GM19324 (cell line): ENCODE data around the gene PDE11A.
A peak's percentile ranks its signal among the peaks of the same experiment; 100 is the strongest.

Experiments
- ATAC-seq: cut with Tn5 transposase; IDR thresholded peaks from one replicate; pipeline ENCODE4 v1.9.1; 2021; ENCODE audit warnings: mild to moderate bottlenecking, moderate library complexity; ENCODE audit not compliant: unreplicated experiment, low FRiP score

Gene PDE11A

DNA sequence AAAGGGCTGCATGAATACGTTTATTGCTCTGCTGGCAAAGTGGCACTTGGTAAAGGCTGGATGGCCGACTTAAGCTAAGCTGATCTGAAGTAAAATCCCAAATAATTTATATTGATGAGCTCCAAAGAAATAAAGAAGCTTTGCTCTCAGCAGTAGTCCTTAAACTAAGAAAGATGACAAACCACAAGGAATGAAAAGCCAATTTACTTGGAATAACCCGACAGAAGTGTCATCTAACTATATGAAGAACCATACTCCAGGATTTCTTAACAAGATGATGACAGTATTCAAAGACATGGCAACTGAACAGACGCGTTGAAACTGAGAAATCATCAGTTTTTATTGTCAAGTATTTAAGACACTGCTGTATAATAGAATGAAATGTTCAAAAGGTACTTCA, 294.1 kb downstream of the PDE11A start:
- ATAC-seq, result no peak

- no peak for ATAC-seq
Observed at GRCh38 chr2:177772529-177772928, 300.0 kb downstream of the PDE11A start.

- no peak for ATAC-seq
Observed at GRCh38 chr2:177771191-177771590, 301.4 kb downstream of the PDE11A start.

DNA sequence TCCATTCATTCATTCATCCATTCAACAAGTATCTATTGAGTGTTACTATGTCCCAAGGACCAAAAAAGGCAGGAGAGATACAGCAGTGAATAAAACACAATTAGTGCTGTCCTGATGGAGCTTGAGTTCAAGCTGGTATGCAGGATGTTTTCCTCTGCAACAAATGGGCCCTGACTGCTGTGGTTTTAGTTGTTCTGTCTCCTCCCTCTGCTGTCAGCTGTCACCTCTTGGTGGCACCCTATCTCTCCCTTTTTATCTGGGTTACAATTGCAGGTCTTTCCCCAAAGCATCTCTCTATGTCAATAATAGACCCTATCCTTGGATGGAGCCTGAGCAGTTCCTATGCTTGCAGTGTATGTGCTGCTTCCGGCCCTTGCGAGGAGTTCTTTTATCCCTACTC, 304.8 kb downstream of the PDE11A start:
- ATAC-seq, result no peak

- ATAC-seq, result no peak
Observed at GRCh38 chr2:177765698-177766097, 306.9 kb downstream of the PDE11A start.

DNA sequence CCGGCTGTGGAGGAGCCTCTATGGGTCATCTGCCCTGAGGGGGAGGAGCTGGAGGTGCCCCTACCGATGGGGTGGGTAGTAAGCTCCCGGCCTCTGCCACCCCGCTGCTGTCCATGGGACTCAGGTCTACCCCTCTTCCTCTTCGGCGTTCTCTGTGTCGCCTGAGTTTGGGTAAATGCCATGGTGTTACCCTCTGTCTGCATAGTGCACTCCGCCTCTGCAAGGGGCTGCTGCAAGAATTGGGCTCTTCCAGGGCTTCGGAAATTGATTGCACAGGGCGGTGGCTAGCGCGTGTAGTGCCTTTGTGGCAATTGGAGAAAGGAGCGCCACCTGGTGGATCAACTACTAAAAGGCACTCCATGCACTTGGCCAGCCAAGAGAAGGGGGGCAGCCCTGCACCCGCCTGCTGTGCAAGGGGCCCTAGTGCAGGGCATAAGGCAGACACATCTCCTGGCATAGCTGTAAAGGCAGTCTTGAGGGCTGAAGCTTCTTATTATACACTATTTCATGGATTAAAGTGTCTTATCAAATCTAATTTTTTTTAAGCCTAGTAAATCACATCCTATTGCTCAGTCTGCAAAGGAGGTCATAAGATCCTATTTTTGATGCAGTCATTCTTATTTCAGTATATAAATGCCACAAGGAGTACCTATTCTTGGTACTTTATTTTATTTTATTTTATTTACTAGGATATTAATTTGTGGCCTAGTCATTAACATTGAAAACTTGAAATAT, 308.9 kb downstream of the PDE11A start:
- peak; percentile 96 for ATAC-seq

- no peak for ATAC-seq
Observed at GRCh38 chr2:177759443-177759842, 313.1 kb downstream of the PDE11A start.

GRCh38 chr2:177758591-177759371, 313.8 kb downstream of the PDE11A start:
- no peak for ATAC-seq

GRCh38 chr2:177756336-177756735, 316.2 kb downstream of the PDE11A start:
- no peak for ATAC-seq

DNA sequence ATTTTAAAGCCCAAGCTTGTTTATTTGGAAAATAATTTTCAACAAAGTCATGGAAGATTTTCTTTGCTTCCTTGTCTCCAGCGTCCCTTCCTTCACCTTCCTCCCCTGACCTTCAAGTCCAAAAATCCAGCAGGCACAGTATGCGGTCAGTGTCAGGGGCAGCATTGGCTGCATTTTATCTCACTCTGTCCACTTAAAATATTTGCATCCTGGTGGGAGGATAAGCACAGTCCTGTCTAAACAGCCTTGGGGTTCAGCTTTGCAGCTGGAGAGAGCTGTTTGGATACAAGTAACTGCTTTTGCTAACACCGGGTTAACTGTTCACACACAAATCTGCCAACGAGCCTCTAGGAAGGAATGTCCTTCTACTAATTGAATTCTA, 318.1 kb downstream of the PDE11A start:
- no peak for ATAC-seq

GRCh38 chr2:177753682-177754491, 318.7 kb downstream of the PDE11A start:
- ATAC-seq, result no peak

DNA sequence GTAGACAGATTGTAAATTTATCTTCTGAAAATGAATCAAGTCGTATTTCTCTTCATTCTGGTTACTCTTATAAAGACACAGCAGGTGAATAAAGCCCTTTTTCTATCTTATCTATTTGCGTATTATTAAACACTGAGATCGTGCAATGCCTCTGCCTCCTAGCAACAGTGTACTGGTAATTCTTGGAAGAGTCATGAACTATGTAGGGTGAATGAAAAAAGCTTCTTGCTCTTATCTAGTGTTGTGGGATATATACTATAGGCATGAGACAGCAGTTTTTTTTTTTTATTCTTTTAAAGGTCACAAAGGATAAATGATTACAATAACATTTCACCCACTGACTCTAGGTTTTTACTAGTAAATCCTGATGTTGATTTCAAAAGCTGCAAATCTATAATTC, 324.2 kb downstream of the PDE11A start:
- no peak for ATAC-seq

DNA sequence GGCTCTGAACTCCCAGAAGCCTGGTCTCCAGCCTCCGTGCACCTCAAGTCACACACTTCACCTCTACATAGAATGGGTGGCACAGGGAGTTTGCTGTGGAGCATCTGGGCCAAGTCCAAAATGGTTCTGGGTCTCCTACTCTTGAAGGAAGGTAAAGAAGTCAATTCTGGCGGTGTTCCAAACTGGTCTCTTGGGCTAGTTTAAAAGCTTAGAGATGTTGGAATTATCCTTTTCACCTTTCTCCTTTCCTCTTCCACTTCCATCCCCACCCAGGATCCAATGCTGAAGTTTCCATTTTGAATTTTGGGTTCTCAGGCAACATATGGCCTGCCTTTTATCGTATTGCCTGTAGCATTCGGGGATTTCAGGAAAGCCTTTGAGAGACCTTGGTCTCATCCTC, 325.2 kb downstream of the PDE11A start:
- ATAC-seq, result no peak

DNA sequence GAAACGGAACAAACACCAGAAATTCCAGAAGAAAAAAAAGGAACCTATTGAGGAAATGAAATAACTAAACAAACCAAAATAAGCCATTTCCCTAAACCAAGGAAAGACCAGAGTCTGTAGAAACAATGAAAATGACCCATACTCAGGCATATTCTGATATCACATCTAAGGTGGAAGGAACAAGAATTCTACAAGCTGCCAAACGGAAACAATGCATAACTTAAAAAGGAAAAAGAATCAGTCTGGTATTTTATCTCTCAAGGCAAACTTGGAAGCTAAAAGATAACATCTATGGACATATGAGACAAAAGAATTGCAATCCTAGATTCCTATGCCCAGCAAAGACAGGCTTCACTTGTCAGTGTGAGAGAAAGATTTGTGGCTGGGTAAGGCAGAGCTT, 326.2 kb downstream of the PDE11A start:
- no peak for ATAC-seq

DNA sequence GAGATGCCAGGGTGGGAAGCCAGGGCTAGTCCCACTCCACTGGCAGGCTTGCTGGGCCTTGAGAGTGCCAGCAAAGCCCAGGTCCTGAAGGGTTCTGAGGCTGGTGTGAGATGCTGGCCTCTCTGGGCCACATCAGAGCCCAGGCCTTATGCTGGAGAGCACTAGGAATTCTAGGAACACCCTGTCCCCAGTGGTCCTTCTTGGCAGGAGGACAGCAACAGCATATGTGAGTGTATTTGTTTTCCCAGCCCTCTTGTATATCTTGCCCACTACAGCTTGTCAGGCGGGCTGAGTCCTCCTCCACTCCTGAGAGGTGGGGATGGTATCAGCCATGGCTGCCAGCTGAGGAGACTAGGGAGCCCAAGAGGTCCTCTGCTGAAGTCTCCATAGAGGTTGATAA, 327.0 kb downstream of the PDE11A start:
- no peak for ATAC-seq

DNA sequence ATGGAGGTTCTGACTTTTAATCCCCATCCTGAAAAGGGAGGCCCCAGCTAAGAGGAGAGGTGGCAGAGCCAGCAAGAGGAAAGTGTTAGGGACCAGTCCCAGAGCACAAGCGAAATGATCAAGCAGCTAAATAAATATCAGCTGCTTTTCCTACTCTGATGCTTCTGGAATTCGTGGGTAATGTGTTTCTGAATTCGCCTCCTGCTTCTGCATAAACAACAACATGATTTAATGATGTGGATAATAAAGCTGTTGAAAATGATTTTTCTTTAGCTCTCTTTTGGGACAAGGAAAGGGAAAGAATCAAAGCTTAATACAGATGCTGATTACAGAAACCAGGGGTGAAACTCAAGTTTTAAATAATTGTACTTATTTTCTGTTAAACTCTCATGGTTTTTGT, 329.7 kb downstream of the PDE11A start:
- no peak for ATAC-seq

- ATAC-seq, result no peak
Observed at GRCh38 chr2:177741866-177742265, 330.7 kb downstream of the PDE11A start.

GRCh38 chr2:177740700-177741099, 331.9 kb downstream of the PDE11A start:
- ATAC-seq, result no peak

GRCh38 chr2:177738461-177739235, 333.9 kb downstream of the PDE11A start:
- no peak for ATAC-seq

DNA sequence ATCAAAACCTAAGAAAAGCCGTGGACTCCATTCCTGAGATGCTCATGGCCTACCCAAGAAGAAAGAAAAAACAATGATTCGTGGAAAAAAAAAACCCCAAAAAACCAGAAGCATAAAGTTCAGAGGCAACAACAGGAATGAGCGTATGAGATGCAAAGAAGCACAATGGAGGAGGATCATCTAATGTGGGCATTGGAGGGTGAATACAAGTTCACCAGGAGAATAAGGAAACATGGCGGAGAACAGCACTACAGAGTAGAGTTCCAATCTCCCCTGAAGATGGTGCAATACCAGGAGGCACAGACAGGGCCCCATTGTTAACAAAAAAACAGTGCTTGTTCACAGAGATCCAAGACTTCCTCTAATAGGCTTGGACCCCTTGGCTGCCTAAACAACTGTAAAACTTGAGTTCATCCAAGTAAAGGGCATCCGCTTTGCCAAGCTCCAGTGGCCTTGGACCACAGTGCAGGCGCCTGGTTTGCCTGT, 337.2 kb downstream of the PDE11A start:
- no peak for ATAC-seq
